Retina (tissue), 1 donor: ENCODE data around the gene MBD3L1.

Experiments
- DNase-seq: peaks from one replicate; pipeline ENCODE4 v3.0.0-alpha.2; 2016

MBD3L1 gene

DNA sequence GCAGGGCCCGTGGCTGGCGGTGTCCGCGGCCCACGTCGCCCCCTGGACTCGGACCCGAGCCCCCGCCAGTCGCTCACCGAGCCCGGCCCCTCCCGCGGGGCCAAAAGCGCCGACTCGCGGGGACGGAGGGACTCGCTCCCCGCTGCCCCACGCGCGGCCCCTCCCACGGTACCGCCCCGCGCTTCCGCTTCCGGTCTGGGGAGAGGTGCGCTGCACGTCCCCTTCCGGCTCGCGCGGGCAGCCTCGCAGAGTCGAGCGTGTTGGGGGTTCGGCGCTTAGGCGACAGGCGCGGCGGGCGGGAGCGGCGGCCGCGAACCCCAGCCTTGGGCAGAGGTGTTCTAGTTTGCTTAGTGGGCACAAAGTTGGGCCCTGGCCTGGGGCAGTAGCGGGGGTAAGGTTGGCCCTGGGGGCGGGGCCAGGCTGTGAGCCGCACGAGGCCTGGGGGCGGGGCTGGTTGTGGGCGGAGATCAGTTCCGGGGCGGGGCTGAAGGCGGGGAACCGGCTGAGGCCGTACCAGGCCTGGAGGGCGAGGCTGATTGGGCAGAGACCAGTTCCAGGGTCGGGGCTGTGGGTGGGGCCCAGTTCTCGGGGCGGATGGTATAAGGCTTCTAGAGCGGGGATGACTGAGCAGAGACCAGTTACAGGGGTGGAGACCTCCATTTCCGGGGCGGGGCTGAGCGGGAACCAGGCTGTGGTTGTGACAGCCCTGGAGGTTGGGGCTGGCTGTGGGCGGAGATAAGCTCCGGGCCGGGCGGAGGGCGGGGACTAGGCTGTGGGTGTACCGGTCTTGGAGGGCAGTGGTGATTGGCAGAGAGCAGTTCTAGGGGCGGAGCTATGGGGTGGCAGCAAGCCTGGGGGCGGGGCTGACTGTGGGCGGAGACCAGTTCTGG lies at the start of gene MBD3L1, which contains the start of gene ZNF558:
TSS of gene MBD3L1 (plus strand) at position 246 of the 890 bp plus-strand sequence. CDS start 10,302 bp downstream, outside the sequence.
TSS of gene ZNF558 (minus strand) at position 173 of the 890 bp plus-strand sequence. CDS start 9,645 bp downstream, outside the sequence.
- DNase-seq, result peak; percentile 97

- DNase-seq, result no peak
Observed at GRCh38 chr19:8794823-8795222, 37.4 kb upstream of the MBD3L1 start.

GRCh38 chr19:8806661-8807060 lies 25.5 kb upstream of the MBD3L1 start:
- no peak for DNase-seq

DNA sequence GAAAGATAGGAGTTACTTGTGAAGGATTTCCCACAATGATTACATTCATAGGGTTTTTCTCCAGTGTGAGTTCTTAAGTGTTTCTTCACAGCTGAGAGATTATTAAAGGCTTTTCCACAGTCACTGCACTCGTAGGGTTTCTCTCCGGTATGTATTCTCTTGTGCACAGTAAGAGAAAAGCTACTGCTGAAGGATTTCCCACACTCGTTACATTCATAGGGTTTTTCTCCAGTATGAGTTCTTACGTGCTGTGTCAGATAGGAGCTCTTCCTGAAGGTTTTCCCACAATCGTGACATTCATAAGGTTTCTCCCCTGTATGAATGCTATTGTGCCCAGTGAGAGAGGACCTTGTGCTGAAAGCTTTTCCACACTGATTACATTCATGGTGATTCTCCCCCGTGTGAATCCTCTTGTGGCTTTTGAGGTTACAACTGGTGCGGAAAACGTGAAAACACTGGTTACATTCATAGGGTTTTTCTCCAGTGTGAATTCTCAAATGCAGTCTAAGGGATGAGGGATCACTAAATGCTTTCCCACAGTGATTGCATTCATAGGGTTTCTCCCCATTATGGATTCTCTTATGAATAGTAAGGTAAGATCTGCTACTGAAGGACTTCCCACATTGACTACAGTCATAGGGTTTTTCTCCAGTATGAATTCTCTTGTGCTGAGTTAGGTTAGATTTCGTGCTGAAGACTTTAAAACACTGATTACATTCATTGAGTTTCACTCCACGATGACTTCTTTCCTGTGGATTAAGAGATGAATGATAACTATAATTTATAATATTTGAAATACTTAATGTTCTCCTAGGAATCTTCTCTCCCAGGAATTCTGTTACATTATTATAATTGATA lies 20.6 kb upstream of the MBD3L1 start:
- no peak for DNase-seq

DNA sequence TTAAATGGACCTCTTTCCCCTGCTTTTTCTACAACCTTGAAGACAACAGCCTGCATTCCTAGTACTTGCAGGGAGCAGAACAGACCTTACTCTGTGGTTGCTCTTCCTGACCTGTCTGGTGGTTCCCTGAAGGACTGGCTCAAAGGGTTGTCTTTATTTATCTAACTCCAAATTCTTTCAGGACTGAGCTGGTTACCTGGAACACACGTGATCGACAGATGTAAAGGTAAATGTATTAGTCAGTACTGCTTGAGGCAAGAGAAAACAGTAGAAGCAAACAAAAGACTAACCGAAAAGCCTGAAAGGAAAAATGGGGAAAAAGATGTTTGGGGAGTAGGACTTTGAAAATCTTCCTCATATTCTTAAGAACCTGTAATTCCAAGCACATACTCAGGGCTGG lies 18.0 kb upstream of the MBD3L1 start:
- DNase-seq, result no peak

GRCh38 chr19:8815780-8816179 lies 16.4 kb upstream of the MBD3L1 start:
- no peak for DNase-seq

- DNase-seq, result no peak
Observed at GRCh38 chr19:8820234-8820633, 11.9 kb upstream of the MBD3L1 start.

GRCh38 chr19:8821748-8822241 lies 10.4 kb upstream of the MBD3L1 start:
- DNase-seq, result no peak

DNA sequence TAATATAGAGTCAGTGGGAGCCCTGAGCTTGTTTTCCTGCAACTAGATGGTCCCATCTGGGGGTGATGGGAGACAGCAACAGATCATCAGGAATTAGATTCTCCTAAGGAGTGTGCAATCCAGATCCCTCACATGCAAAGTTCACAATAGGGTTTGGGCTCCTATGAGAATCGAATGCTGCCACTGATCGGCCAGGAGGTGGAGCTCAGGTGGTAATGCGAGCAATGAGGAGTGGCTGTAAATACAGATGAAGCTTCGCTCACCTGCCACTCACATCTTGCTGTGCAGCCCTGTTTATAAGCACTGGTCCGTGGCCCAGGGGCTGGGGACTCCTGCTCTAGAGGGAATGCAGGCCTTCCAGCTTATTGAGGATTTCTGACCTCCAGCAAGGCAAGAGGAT lies 5.8 kb upstream of the MBD3L1 start:
- no peak for DNase-seq

GRCh38 chr19:8827277-8827676 lies 4.9 kb upstream of the MBD3L1 start:
- no peak for DNase-seq

GRCh38 chr19:8831373-8831772 lies 804 bp upstream of the MBD3L1 start:
- DNase-seq, result no peak

DNA sequence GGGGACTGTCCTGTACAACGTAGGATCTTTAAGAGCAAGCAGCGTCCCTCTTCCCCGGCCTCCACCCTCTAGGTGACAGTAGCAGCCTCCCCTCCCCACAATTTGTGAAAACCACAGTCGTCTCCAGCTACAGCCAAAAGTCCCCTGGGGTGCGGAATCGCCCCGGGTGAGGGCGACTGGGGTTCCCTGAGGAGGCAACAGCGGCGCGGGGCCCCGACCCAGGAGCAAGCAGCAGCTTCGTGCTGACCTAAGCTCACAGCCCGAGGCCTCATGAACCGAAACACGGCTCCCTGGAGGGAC lies 395 bp upstream of the MBD3L1 start:
- DNase-seq, result no peak

DNA sequence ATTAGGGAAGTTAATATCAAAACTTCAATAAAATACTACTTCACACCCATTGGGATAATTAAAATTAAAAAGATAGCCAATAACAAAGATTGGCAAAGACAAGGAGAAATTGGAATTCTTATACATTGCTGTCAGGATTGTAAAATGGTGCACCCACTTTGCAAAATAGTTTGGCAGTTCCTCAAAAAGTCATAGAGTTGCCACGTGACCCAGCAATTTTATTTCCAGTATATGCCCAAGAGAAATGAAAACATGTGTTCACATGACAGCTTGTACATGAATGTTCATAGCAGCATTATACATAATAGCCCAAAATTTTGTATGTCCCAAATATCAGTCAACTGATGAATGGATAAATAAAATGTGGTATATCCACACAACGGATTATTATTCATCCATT lies 3.3 kb downstream of the MBD3L1 start:
- no peak for DNase-seq

- no peak for DNase-seq
Observed at GRCh38 chr19:8835877-8836276, 3.7 kb downstream of the MBD3L1 start.

DNA sequence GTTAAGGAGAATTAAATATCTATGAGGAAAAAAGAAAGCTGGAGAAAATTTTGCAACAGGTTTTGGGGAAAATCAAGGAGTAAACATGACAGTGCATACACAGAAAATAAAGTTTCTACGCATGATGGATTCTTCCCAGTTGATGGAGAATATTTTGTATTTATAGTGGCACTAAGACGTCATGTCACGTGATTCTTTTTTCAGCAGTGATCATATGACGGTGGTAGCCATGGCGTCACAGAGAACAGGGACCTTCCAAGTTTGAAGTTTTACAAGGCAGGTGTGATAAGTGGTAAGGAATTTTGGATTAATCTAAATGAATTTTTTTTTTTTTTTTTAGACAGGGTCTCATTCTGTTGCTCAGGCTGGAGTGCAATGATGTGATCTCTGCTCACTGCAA lies 8.5 kb downstream of the MBD3L1 start:
- no peak for DNase-seq

GRCh38 chr19:8846819-8847218 lies 14.6 kb downstream of the MBD3L1 start:
- no peak for DNase-seq

GRCh38 chr19:8849232-8849631 lies 17.1 kb downstream of the MBD3L1 start:
- DNase-seq, result no peak

DNA sequence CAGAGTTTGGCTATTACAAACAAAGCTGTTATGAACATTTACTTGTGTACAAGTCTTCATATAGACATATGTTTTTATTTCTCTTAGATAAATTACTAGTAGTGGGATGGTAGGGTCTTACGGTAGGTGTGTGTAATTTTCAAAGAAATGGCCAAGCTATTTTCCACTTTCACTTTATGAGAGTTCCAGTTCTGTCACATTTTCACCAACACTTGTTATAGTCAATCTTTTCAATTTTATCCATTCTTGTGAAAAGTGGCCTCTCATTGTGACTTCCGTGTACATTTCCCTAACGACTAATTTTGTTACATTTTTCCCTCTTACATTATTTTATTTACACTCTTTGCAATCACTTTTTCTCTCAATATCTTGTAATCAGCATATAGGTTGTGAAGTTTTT lies 18.3 kb downstream of the MBD3L1 start:
- no peak for DNase-seq

DNA sequence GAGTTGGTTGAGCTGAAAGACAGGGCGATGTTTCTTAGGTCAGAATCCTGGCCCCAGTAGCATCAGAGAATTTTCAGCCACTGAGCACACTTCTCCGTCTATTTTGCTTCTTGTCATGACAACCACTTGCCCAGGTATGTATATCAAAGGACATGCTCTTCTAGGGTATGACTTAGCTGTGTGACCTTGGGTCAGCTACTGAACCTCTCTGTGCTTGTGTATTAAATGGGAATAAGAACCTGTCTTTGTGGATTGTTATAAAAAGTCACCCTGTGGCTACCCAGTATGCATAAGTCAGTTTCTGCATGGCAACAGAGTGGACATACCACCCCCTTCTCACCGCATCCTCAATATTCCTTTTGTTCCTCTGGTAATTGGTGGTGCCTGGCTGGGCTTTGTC lies 26.1 kb downstream of the MBD3L1 start:
- DNase-seq, result no peak

GRCh38 chr19:8866344-8866743 lies 34.2 kb downstream of the MBD3L1 start:
- no peak for DNase-seq

- no peak for DNase-seq
Observed at GRCh38 chr19:8877854-8878705, 45.9 kb downstream of the MBD3L1 start.

DNA sequence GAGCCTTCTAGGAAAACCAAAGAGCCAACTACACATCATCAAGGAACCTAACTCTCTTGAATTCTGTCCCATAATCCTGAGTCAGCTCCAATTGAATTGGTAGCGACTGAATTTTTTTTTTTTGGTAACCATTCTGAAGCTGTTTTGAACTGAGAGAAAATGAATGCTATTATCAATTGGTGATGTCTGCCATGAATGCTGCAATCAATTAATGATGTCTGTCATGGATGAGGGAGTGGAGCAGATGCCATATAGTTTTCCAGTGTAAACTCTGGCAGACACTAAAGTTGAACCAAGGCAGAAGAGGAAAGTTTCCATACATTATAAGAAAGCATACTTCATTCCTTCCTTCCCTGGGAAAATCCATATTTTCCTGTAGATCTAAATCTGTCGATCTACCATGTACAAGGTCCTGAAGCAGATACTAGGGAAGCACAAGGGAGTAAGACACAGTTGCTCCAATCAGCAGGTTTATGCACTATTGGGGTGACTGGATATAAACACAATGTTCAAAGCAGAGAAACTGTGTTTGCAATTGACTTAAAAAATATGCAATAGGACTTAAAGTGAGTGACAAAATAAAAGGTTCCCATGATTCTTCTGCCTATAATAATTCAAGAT lies 48.8 kb downstream of the MBD3L1 start:
- no peak for DNase-seq
